Measurements from ENCODE around the gene HSBP1L1. TPM values are rescaled to one million over a fixed set of nuclear protein-coding genes. Genes with fewer than 3 reads are reported as not detected.
A peak's percentile ranks its signal among the peaks of the same experiment; 100 is the strongest.

The HSBP1L1 gene
- total and polyA plus RNA-seq, 2 of the 13 experiments (the other 11 are each of a cell fraction or from before 2014, with no cell fraction given) = 22.6 to 45.1 TPM

DNA sequence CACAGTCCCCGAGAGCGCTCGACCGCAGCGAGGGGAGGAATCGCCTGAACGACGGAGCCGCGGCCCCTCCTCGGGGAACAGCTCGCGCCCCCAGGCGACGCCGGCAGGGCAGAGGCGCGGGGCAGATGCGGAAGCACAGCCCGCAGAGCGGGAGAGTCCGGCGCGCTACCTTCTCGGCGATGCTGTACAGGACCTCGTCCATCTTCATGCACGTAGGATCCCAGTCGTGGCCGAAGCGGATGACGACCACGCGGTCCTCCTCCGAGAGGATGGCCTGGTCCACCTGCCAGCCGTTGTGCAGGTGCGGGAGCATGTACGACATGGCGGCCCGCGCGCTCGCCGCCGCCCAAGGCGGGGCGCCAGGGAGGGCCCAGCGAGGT lies 23.6 kb downstream of the HSBP1L1 start (continued):
- TF ChIP-seq, protein P1, sequence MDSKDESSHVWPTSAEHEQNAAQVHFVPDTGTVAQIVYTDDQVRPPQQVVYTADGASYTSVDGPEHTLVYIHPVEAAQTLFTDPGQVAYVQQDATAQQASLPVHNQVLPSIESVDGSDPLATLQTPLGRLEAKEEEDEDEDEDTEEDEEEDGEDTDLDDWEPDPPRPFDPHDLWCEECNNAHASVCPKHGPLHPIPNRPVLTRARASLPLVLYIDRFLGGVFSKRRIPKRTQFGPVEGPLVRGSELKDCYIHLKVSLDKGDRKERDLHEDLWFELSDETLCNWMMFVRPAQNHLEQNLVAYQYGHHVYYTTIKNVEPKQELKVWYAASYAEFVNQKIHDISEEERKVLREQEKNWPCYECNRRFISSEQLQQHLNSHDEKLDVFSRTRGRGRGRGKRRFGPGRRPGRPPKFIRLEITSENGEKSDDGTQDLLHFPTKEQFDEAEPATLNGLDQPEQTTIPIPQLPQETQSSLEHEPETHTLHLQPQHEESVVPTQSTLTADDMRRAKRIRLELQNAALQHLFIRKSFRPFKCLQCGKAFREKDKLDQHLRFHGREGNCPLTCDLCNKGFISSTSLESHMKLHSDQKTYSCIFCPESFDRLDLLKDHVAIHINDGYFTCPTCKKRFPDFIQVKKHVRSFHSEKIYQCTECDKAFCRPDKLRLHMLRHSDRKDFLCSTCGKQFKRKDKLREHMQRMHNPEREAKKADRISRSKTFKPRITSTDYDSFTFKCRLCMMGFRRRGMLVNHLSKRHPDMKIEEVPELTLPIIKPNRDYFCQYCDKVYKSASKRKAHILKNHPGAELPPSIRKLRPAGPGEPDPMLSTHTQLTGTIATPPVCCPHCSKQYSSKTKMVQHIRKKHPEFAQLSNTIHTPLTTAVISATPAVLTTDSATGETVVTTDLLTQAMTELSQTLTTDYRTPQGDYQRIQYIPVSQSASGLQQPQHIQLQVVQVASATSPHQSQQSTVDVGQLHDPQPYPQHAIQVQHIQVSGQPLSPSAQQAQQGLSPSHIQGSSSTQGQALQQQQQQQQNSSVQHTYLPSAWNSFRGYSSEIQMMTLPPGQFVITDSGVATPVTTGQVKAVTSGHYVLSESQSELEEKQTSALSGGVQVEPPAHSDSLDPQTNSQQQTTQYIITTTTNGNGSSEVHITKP (CRISPR knock-in tag; IDR thresholded peaks at IDR 0.05; ENCODE audit: low read depth) = no peak
- TF ChIP-seq ZNF224 (CRISPR knock-in tag; IDR thresholded peaks at IDR 0.05) = no peak
- TF ChIP-seq, protein P2, sequence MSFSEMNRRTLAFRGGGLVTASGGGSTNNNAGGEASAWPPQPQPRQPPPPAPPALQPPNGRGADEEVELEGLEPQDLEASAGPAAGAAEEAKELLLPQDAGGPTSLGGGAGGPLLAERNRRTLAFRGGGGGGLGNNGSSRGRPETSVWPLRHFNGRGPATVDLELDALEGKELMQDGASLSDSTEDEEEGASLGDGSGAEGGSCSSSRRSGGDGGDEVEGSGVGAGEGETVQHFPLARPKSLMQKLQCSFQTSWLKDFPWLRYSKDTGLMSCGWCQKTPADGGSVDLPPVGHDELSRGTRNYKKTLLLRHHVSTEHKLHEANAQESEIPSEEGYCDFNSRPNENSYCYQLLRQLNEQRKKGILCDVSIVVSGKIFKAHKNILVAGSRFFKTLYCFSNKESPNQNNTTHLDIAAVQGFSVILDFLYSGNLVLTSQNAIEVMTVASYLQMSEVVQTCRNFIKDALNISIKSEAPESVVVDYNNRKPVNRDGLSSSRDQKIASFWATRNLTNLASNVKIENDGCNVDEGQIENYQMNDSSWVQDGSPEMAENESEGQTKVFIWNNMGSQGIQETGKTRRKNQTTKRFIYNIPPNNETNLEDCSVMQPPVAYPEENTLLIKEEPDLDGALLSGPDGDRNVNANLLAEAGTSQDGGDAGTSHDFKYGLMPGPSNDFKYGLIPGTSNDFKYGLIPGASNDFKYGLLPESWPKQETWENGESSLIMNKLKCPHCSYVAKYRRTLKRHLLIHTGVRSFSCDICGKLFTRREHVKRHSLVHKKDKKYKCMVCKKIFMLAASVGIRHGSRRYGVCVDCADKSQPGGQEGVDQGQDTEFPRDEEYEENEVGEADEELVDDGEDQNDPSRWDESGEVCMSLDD (CRISPR knock-in tag; IDR thresholded peaks at IDR 0.05; ENCODE audit: borderline replicate concordance) = no peak; the same call in 1 of the 2 replicates
- TF ChIP-seq, protein P3, sequence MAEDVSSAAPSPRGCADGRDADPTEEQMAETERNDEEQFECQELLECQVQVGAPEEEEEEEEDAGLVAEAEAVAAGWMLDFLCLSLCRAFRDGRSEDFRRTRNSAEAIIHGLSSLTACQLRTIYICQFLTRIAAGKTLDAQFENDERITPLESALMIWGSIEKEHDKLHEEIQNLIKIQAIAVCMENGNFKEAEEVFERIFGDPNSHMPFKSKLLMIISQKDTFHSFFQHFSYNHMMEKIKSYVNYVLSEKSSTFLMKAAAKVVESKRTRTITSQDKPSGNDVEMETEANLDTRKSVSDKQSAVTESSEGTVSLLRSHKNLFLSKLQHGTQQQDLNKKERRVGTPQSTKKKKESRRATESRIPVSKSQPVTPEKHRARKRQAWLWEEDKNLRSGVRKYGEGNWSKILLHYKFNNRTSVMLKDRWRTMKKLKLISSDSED (CRISPR knock-in tag; IDR thresholded peaks at IDR 0.05) = no peak
- TF ChIP-seq ZFP82 (CRISPR knock-in tag; IDR thresholded peaks at IDR 0.05; ENCODE audit: borderline replicate concordance) = no peak
- no peak for TF ChIP-seq REXO4 (CRISPR knock-in tag; IDR thresholded peaks at IDR 0.05; ENCODE audit: borderline replicate concordance)
- TF ChIP-seq HMG20A (CRISPR knock-in tag; IDR thresholded peaks at IDR 0.05; ENCODE audit: borderline replicate concordance) = no peak
- no peak for TF ChIP-seq ADNP (CRISPR knock-in tag; IDR thresholded peaks at IDR 0.05)
- no peak for TF ChIP-seq CREB1 (IDR thresholded peaks at IDR 0.05)
- TF ChIP-seq CREB1 (CRISPR knock-in tag; IDR thresholded peaks at IDR 0.05) = no peak
- TF ChIP-seq YEATS4 (CRISPR knock-in tag; IDR thresholded peaks at IDR 0.05; ENCODE audit: borderline replicate concordance) = no peak; the same call in 1 of the 2 replicates
- TF ChIP-seq MBD4 (IDR thresholded peaks at IDR 0.05; ENCODE audit: borderline replicate concordance, low read length) = no peak
- TF ChIP-seq ZSCAN25 (CRISPR knock-in tag; IDR thresholded peaks at IDR 0.05) = no peak
- no peak; the same call in 1 of the 2 replicates for TF ChIP-seq NAIF1 (CRISPR knock-in tag; IDR thresholded peaks at IDR 0.05; ENCODE audit: borderline replicate concordance)
- TF ChIP-seq ZNF567 (CRISPR knock-in tag; IDR thresholded peaks at IDR 0.05; ENCODE audit: borderline replicate concordance) = no peak
- TF ChIP-seq MEIS2 (CRISPR knock-in tag; IDR thresholded peaks at IDR 0.05) = peak; percentile 79; the same call in 1 of the 2 replicates
- TF ChIP-seq, protein P4, sequence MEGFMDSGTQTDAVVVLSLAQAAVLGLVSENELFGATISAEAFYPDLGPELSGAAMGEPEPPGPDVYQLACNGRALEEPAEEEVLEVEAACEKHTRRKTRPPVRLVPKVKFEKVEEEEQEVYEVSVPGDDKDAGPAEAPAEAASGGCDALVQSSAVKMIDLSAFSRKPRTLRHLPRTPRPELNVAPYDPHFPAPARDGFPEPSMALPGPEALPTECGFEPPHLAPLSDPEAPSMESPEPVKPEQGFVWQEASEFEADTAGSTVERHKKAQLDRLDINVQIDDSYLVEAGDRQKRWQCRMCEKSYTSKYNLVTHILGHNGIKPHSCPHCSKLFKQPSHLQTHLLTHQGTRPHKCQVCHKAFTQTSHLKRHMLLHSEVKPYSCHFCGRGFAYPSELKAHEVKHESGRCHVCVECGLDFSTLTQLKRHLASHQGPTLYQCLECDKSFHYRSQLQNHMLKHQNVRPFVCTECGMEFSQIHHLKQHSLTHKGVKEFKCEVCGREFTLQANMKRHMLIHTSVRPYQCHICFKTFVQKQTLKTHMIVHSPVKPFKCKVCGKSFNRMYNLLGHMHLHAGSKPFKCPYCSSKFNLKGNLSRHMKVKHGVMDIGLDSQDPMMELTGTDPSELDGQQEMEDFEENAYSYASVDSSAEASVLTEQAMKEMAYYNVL (CRISPR knock-in tag; IDR thresholded peaks at IDR 0.05; ENCODE audit: borderline replicate concordance) = no peak
- TF ChIP-seq DPF2 (CRISPR knock-in tag; IDR thresholded peaks at IDR 0.05; ENCODE audit: borderline replicate concordance, low read depth) = no peak
- TF ChIP-seq, protein P5, sequence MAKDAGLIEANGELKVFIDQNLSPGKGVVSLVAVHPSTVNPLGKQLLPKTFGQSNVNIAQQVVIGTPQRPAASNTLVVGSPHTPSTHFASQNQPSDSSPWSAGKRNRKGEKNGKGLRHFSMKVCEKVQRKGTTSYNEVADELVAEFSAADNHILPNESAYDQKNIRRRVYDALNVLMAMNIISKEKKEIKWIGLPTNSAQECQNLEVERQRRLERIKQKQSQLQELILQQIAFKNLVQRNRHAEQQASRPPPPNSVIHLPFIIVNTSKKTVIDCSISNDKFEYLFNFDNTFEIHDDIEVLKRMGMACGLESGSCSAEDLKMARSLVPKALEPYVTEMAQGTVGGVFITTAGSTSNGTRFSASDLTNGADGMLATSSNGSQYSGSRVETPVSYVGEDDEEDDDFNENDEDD (CRISPR knock-in tag; IDR thresholded peaks at IDR 0.05; ENCODE audit: borderline replicate concordance) = no peak; the same call in 1 of the 2 replicates
- no peak for TF ChIP-seq STAT5B (CRISPR knock-in tag; IDR thresholded peaks at IDR 0.05)

All from HepG2 (cell line).